Fibroblast of skin of right biceps (primary cell): ENCODE measurements around the gene PADI4.

Experiments used
- DNase-seq: peaks from one replicate; pipeline ENCODE4 v3.0.0-alpha.2; 2013

The PADI4 gene

GRCh38 chr1:17352419-17352909, 44.5 kb downstream of the PADI4 start:
- DNase-seq = no peak

DNA sequence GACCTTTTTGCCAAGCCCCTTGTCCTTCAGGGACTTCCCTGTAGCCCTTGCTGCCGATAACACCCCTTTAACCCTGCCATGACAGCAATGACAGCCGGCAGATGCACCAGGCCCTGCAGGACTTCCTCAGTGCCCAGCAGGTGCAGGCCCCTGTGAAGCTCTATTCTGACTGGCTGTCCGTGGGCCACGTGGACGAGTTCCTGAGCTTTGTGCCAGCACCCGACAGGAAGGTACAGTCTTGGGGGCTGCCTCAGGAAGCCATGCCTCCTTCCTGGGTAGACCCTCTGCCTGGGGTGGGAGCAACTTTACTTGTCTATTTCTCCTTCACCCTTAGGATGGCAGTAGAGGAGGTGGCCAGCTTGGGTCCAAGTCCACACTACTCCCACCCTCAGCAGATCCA, 47.9 kb downstream of the PADI4 start:
- DNase-seq = no peak

DNA sequence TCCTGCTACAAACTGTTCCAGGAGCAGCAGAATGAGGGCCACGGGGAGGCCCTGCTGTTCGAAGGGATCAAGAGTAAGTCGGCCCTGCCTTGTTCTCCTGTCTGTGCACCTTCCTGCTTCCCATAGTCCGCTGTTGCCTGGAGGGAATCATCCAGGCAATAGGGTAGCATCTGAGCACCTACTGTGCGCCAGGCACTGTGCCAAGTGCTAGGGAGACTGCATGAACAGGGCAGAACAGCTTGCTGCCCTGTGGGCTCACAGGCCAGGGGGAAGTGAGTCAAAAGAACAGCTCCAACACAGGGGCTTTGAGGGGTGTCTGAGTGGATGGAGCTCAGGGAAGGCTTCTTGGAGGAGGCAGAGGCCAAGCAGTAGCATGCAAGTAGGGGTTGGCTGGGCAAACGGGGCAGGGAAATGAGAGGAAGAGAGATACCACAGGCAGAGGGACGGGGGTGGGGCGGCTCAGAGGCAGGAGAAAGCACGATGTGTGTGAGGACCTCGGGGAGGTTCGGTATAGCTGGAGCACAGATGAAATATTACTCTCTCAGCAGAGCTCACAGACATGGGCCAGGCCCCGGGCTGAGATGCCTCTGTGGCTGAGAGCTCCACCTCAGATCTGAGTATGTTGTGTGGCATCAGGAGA, 48.5 kb downstream of the PADI4 start:
- DNase-seq = no peak

DNA sequence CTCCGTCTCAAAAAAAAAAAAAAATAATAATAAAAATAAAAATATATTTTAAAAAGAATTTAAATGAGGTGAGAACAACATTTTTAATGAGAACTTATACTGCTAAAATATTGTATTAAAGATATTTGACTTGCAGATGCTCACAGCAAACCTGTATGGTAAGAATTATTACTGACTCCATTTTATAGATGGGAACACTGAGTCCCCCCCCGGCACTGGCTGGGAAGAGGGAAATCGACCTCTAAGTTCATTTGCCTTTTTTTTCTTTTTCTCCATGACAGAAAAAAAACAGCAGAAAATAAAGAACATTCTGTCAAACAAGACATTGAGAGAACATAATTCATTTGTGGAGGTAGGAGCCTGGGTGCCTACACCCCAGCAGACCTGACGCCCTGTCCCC, 50.6 kb downstream of the PADI4 start:
- no peak for DNase-seq

- no peak for DNase-seq
Observed at GRCh38 chr1:17359031-17359430, 51.0 kb downstream of the PADI4 start.

DNA sequence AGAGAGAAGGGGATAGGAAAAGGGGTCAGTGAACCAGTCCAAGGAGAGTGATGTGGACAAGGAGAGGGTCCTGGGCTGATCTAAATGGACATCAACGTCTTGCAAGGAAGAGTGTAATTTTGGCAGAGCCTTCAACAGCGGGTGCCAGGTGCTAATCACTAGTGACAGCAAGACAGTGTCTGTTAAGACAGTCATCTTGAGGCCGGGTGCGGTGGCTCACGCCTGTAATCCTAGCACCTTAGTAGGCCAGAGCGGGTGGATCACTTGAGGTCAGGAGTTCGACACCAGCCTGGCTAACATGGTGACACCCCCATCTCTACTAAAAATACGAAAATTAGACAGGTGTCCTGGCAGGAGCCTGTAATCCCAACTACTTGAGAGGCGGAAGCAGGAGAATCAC, 51.8 kb downstream of the PADI4 start:
- DNase-seq = no peak

DNA sequence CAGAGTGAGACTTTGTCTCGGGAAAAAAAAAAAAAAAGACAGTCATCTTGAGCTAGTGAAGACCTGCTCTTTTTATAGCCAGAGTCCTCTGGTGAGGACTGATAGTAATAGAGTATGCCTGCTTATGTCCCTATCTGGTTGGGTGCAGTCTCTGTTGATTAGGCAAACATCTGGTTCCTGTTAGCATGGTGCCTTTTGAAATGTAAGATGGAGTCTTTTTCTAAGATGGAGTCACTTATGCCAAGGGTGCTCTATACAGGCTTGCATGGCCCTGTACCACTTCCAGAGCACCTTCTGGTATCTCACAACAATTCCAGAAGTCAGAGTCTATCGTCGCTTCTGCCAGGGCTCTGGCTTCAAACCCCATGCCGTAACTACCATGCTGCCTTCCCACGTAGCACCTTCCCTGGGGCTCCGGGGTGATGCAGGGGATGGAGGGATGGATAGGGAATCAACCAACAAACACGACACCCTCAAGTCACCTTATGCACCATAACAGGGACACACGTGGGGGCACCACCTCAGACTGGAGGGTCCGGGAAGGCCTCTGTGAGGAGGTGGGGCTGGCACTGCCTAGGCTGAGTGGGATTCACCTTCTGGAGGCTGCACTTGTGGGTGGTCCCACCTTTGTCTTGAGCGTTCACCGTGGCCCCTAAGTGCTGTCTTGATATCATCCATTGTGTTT, 52.4 kb downstream of the PADI4 start:
- no peak for DNase-seq

DNA sequence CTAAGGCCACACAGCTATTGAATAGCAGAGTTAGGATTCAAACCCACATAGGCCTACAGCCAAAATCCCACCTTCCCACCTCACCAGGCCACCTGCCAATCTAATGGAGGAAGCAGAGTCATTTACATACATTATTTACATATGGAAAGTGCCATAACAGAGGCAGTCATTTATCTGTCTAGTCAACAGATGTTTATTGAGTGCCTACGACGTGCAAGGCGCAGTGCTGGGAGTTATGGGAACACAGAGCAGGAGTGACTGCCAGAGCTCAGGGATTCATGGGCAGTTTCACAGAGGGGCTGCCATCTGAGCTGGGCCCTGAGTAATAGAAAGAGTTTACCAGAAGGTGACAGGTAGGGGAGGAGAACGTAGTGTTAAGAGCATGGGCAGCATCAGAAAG, 53.7 kb downstream of the PADI4 start:
- no peak for DNase-seq

- no peak for DNase-seq
Observed at GRCh38 chr1:17363351-17363750, 55.4 kb downstream of the PADI4 start.

DNA sequence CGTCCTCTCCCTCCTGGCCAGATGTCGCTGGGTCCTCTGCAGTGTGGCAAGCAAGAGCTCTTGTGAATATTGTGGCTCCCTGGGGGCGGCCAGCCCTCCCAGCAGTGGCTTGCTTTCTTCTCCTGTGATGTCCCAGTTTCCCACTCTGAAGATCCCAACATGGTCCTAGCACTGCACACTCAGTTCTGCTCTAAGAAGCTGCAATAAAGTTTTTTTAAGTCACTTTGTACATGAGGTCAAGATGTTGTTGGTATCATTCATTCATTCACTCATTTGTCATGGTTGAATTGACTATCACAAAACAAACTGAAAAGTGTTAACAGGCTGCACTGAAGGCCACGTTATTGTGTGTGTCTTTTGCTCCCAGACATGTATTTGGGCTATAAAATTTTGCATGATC, 55.8 kb downstream of the PADI4 start:
- DNase-seq = no peak

DNA sequence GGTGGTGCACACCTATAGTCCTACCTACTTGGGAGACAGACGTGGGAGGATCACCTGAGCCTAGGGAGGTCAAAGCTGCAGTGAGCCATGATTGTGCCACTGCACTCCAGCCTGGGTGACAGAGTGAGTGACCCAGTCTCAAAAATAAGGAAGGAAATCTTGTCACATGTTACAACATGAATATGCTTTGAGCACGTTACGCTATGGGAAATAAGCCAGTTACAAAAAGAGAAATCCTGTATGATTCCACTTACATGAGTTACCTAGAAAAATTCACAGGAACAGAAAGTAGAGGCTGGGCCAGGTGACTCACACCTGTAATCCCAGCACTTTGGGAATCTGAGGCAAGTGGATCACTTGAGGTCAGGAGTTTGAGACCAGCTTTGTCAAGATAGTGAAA, 57.3 kb downstream of the PADI4 start:
- no peak for DNase-seq

- DNase-seq = peak; percentile 36
Observed at GRCh38 chr1:17369466-17369865, 61.5 kb downstream of the PADI4 start.

DNA sequence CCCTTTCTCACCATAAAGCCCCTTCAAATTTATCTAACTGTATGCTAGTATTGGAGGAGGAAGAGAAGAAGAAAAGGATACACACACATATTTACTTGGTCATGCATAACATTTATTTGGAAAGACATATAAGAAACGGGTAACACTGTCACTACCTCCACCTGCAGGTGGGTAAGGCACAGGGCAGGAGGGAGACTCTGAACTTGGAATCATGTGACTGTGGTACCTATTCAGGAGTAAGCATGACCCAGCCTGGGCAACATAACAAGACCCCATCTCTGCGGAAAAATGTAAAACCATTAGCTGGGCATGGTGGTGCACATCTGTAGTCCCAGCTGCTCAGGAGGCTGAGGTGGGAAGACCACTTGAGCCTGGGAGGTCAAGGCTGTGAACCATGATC, 62.6 kb downstream of the PADI4 start:
- no peak for DNase-seq

GRCh38 chr1:17371896-17372295, 63.9 kb downstream of the PADI4 start, which contains the start of gene PADI6:
Gene PADI6, plus strand, starts transcription at chr1:17372196. Its CDS starts 50 bp downstream, at chr1:17372246.
- no peak for DNase-seq

DNA sequence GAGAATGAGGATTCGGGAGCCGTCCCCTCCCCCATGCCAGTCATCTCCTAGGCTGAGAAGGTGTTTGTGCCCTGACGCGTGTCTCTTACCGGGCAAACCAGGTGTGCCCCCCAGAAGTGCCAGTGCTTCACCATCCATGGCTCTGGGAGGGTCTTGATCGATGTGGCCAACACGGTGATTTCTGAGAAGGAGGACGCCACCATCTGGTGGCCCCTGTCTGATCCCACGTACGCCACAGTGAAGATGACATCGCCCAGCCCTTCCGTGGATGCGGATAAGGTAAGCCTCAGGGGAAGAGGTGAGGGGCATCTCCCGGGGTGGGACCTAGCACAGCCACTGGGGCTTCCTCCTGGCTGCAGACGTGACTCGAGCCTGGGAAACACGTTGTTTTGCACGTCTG, 65.0 kb downstream of the PADI4 start:
- no peak for DNase-seq

DNA sequence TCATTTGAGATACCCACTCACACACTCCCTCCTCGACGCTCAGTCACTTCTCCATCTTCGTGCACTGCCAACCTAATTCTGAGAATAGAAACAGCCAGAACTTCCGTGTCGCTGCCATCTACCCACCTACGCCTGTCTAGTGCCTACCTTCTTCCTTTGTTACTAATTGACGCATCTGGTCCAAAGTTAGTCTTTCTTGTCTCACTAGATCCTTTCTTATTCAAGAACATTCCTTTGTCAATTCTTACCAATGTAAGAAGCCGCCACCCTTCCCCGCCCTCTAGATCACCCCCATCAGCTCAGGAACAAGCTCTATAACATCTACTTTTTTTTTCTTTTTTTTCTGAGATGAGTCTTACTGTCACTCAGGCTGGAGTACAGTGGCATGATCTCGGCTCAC, 67.7 kb downstream of the PADI4 start:
- DNase-seq = no peak

- DNase-seq = no peak
Observed at GRCh38 chr1:17377325-17377953, 69.4 kb downstream of the PADI4 start.

DNA sequence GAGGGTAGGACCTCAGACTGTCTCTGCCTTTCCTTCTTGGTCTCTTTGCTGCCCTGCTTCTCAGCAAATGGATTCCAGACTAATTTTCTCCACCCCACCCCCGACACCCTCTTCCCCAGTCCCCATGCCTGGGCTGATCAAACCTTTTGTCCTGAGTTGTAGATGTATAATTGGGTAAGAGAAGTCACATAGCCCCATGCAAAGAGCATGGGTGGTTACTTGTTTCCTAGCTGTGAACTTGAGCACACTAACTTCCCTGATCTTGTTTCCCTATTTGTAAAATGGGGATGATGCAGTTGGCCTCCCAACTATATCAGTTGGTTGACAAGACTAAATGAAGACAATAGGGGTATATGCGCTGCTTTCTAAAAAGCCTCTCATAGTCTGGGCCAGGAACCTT, 73.2 kb downstream of the PADI4 start:
- no peak for DNase-seq

DNA sequence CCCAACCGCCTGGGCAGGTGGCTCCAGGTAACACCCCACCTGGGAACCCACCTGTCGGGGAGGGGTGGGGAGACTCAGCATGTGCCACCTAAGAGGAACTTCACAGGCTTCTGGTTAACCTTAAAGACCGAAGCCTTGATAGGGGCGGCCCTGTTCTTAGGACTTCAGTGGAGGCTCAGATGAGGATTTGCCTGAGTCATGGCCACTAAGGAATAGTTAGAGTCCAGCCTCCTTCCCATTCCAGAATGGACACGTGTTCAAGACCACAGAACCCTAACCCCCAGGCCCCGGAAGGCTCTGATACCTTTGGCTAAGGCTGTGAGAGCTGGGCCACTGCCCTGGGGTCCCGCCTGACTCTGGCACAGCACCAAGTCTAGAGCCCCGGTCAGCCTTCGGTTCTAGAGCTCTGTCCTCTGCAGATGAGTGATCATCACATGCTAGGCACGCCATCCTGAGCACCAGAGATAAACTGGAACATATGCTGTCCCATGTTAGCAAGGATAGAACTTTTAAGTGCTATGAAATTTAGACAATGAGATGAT, 84.3 kb downstream of the PADI4 start:
- DNase-seq = no peak

- DNase-seq = no peak
Observed at GRCh38 chr1:17393230-17393629, 85.2 kb downstream of the PADI4 start.

- no peak for DNase-seq
Observed at GRCh38 chr1:17397910-17398695, 90.1 kb downstream of the PADI4 start.

DNA sequence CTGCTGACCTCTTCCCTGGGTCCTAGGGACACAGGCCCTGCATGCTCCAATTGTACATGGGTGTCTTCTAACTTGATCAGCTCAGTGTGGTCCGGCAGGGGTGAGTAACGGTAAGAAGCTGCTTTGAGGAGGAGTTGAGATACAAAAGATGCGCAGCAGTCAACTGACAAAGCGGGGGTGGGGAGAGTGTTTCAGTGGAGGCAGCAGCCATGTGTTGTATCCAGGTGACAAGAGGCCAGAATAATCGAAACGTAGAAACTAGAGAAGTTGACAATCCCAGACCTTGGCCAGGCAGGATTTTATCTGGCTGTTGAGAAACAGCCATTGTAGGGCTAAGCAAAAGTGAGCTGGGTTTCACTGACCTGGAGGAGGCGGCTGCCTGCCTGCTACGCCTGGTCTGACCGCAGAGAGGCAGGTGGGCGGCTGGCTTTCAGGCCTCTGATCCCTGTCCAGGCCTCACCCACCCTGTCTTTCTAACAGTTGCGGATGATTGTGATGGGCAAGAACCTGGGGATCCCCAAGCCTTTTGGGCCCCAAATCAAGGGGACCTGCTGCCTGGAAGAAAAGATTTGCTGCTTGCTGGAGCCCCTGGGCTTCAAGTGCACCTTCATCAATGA, 92.8 kb downstream of the PADI4 start:
- DNase-seq = no peak

DNA sequence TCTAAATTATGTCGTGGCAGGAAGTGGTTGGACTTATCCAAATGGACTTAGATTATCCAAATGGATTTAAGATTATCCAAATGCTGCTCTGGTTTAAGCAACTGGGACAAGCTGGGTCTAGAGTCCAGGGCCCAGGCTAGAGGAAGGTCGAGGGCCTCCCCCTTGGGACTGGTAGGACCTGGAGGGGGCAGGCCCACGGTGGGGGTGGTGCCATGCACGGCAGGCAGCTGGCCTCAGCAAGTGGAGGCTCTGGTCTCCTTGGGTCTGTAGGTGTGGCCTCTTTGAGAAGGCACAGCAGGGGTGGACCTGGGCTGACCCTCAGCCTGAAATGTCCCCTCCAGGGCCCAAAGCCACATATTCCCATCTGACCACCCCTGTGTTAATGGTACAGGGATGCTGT, 93.8 kb downstream of the PADI4 start:
- no peak for DNase-seq
